Endothelial cell of umbilical vein (primary cell): ENCODE data around the gene TSPAN10. TPM values are rescaled to one million over a fixed set of nuclear protein-coding genes. Genes with fewer than 3 reads are reported as not detected.
A peak's percentile ranks its signal among the peaks of the same experiment; 100 is the strongest.

Experiments
- BruUV-seq: library from RNA; stranded (reverse); fragments of 400-500 nt; replicated peaks from 2 replicates; lab custom pipeline; 2021; lab: Mats Ljungman, UMichigan
- CTCF ChIA-PET: fragments of 300-600, 350-600 bp; sonication (Branson Sonifier 250); formaldehyde crosslinking; loops from one replicate; lab custom pipeline; 2021; ENCODE audit warnings: antibody characterized with exemption, inconsistent platforms; lab: Charles Lee
- POLR2A ChIA-PET: fragments of 300-600, 350-600 bp; sonication (Branson Sonifier 250); formaldehyde crosslinking; loops from one replicate; lab custom pipeline; 2021; ENCODE audit warnings: antibody characterized with exemption, inconsistent platforms; lab: Charles Lee
- DNase-seq: peaks from one replicate; pipeline ENCODE4 v3.0.0-alpha.2; 2011; ENCODE audit warnings: low read depth, low spot score
- FAIRE-seq: peaks from 2 replicates; lab custom pipeline; 2011; peaks lifted over from hg19 to GRCh38; lab: Jason Lieb, UNC
- H2AFZ ChIP-seq: 2 replicates; pipeline ENCODE4 v1.6.0; 2012; ENCODE audit warnings: low read depth, low read length, control low read depth, inconsistent platforms
- H3K27ac ChIP-seq: 2 replicates; pipeline ENCODE4 v1.5.1; 2011; ENCODE audit warnings: low read depth, mild to moderate bottlenecking, control low read depth, low read length, moderate library complexity; ENCODE audit not compliant: insufficient read depth
- H3K27me3 ChIP-seq, 2 experiments: 2 replicates each; pipeline versions ENCODE4 v1.6.0 to v1.6.1; 2011; ENCODE audit warnings: low read length in 2 of 2, mixed read lengths in 1 of 2; ENCODE audit not compliant: control insufficient read depth in 2 of 2, insufficient read depth in 2 of 2
- H3K36me3 ChIP-seq, 2 experiments: 2 replicates in 1 of 2; 3 replicates in 1 of 2; pipeline ENCODE4 v1.5.1; 2011; ENCODE audit warnings: low read length in 2 of 2, mild to moderate bottlenecking in 1 of 2, moderate library complexity in 1 of 2; ENCODE audit not compliant: control insufficient read depth in 2 of 2, insufficient read depth in 2 of 2; ENCODE audit errors: extremely low read depth in 1 of 2
- H3K4me1 ChIP-seq: 3 replicates; pipeline ENCODE4 v1.5.1; 2011; ENCODE audit warnings: mild to moderate bottlenecking, low read length; ENCODE audit not compliant: control insufficient read depth, insufficient read depth; ENCODE audit errors: extremely low read depth
- H3K4me2 ChIP-seq: 2 replicates; pipeline ENCODE4 v1.6.1; 2011; ENCODE audit warnings: low read length, control low read depth, mixed read lengths; ENCODE audit not compliant: insufficient read depth
- H3K4me3 ChIP-seq, 3 experiments: fragments of 200-600 bp in 1 of 3; sonication (generic), shearing (Covaris generic) in 1 of 3; replicated peaks in 1 of 3; 2 replicates each; pipeline ENCODE4 v1.5.1; 2011 to 2016; ENCODE audit warnings: control low read depth in 3 of 3, low read length in 3 of 3, mild to moderate bottlenecking in 2 of 3, inconsistent platforms in 1 of 3, low read depth in 1 of 3, moderate library complexity in 1 of 3; ENCODE audit not compliant: insufficient read depth in 1 of 3
- H3K79me2 ChIP-seq: 2 replicates; pipeline ENCODE4 v1.6.0; 2012; ENCODE audit warnings: low read length, inconsistent platforms; ENCODE audit not compliant: control insufficient read depth, insufficient read depth
- H3K9ac ChIP-seq: replicated peaks from 2 replicates; pipeline ENCODE3; 2011; ENCODE audit warnings: low read length, control low read depth; ENCODE audit not compliant: insufficient read depth; ENCODE audit errors: extremely low read depth
- H3K9me1 ChIP-seq: replicated peaks from 3 replicates; pipeline ENCODE4 v1.6.0; 2011; ENCODE audit warnings: mild to moderate bottlenecking, low read length; ENCODE audit not compliant: control insufficient read depth, insufficient read depth; ENCODE audit errors: extremely low read depth
- H3K9me3 ChIP-seq: replicated peaks from 2 replicates; pipeline ENCODE4 v1.5.1; 2012; ENCODE audit warnings: low read length, inconsistent platforms; ENCODE audit not compliant: control insufficient read depth, insufficient read depth
- H4K20me1 ChIP-seq: replicated peaks from 2 replicates; pipeline ENCODE3; 2011; ENCODE audit warnings: mild to moderate bottlenecking, low read length; ENCODE audit not compliant: control insufficient read depth, insufficient read depth; ENCODE audit errors: extremely low read depth
- CTCF ChIP-seq, 2 donors: IDR thresholded peaks; 1 replicate in 1 of 2; 2 replicates in 1 of 2; pipeline ENCODE4 v1.5.1; 2011; ENCODE audit warnings: low read length in 2 of 2, mild to moderate bottlenecking in 2 of 2, moderate library complexity in 2 of 2, control low read depth in 1 of 2, inconsistent platforms in 1 of 2, low read depth in 1 of 2; ENCODE audit not compliant: insufficient read depth in 1 of 2; ENCODE audit errors: extremely low read depth in 1 of 2
- FOS ChIP-seq: IDR thresholded peaks from 2 replicates; pipeline ENCODE4 v1.6.1; 2011; ENCODE audit warnings: mild to moderate bottlenecking, low read length, moderate library complexity, borderline replicate concordance; ENCODE audit not compliant: insufficient read depth
- GATA2 ChIP-seq: IDR thresholded peaks from 2 replicates; pipeline ENCODE4 v1.7.0; 2011; ENCODE audit warnings: low read depth, mild to moderate bottlenecking, moderate library complexity, mixed read lengths, low read length; ENCODE audit not compliant: insufficient read length, insufficient read depth
- JUN ChIP-seq: IDR thresholded peaks from 2 replicates; pipeline ENCODE4 v1.6.1; 2011; ENCODE audit warnings: borderline replicate concordance, low read depth; ENCODE audit not compliant: insufficient read length, insufficient read depth
- MYC ChIP-seq: IDR thresholded peaks from one replicate; pipeline ENCODE4 v1.6.1; 2011; ENCODE audit warnings: mild to moderate bottlenecking, low read depth, low read length
- POLR2A ChIP-seq: IDR thresholded peaks from 2 replicates; pipeline ENCODE4 v1.6.1; 2012; ENCODE audit warnings: low read depth, mild to moderate bottlenecking, control low read depth, low read length
- POLR2AphosphoS5 ChIP-seq: IDR thresholded peaks from 2 replicates; pipeline ENCODE4 v1.6.1; 2012; ENCODE audit warnings: low read depth, mild to moderate bottlenecking, control low read depth, low read length, moderate library complexity; ENCODE audit not compliant: insufficient read depth
- dilution Hi-C: fragments of 300-500 bp; cut with MboI; formaldehyde crosslinking; loops from one replicate; pipeline ENCODE4 v1.15.0; 2019; ENCODE audit warnings: low sequenced_read_pairs; ENCODE audit not compliant: extremely low pct_ligation_motif_present
- intact Hi-C: fragments of 100-400 bp; cut with micrococcal nuclease; formaldehyde crosslinking; loops from one replicate; pipeline ENCODE4 v1.10.0; 2022
- polyA plus RNA-seq, 4 experiments: library from polyadenylated mRNA; depleted of rRNA in 3 of 4; stranded (reverse) in 3 of 4; unstranded in 1 of 4; fragments of >200 nt; gene quantifications; 2 replicates each; pipeline versions ENCODE4 v1.2.1 to v1.2.3, GENCODE V29; 2011 to 2012; ENCODE audit warnings: missing spikeins in 1 of 4
- total RNA-seq: library from RNA; stranded (reverse); gene quantifications from 2 replicates; pipeline ENCODE4 v1.2.3, GENCODE V29; 2021

TSPAN10 gene
- total and polyA plus RNA-seq, 2 donors (not counting 3 experiments of a cell fraction or from before 2014, with no cell fraction given), result 0.91 to 1.1 TPM

- TSS peak; percentile 31 for BruUV-seq
- peak overlapping the region; percentile 47 for H3K4me2 ChIP-seq
- H3K27me3 ChIP-seq, result no peaks in the 10 kb centered on the region
- peak; percentile 37 for FAIRE-seq
- POLR2A ChIA-PET, result interaction anchor here (1.0 kb wide), 1 partner anchor 21 kb away, joined by 4 read pairs; the partner anchor contains the start of gene MRPL12
- dilution Hi-C loops (no loop called here), intact Hi-C loops (loop anchor here (1.0 kb wide), 1 partner anchor 29 kb away; no protein-coding TSS in a partner anchor)
- peak overlapping the region; percentile 39 for H2AFZ ChIP-seq
- H3K36me3 ChIP-seq, result peaks cover 6 to 24% of the 10 kb centered on the region in 2 experiments
- H3K27ac ChIP-seq, result peak overlapping the region; percentile 43
- H3K4me3 ChIP-seq, result peak overlapping the region; percentile 46 to 93 (median 66)
- H3K9me1 ChIP-seq, result no peaks in the 10 kb centered on the region
- peak overlapping the region; percentile 87 for H3K9ac ChIP-seq
- no peaks in the 10 kb centered on the region for H4K20me1 ChIP-seq
- peaks cover 55% of the 10 kb centered on the region for H3K79me2 ChIP-seq
- H3K9me3 ChIP-seq, result no peaks in the 10 kb centered on the region
- TF ChIP-seq POLR2AphosphoS5, result no peak
- no peak for TF ChIP-seq POLR2A
- TF ChIP-seq MYC, result no peak
- TF ChIP-seq CTCF (IDR thresholded peaks at IDR 0.05; ENCODE audit: extremely low read depth in 1 of 2, insufficient read depth in 1 of 2, low read depth in 1 of 2, low read length in 2 of 2), result no peak
- TF ChIP-seq JUN, result no peak
- TF ChIP-seq GATA2, result no peak
- no peak for TF ChIP-seq FOS
- no peak for DNase-seq
- peaks cover 16% of the 10 kb centered on the region for H3K4me1 ChIP-seq
- CTCF ChIA-PET, result interaction anchor here (1.2 kb wide), 1 partner anchor 15 kb away, joined by 4 read pairs; no protein-coding TSS in a partner anchor
These were observed 45.7 kb downstream of the TSPAN10 start for GRCh38 chr17:81682565-81683207.
